Measurements from ENCODE around the gene GPRIN3. TPM values are rescaled to one million over a fixed set of nuclear protein-coding genes. Genes with fewer than 3 reads are reported as not detected.
"Not testable (repeated sequence)": the region's sequence is repeated elsewhere in the genome, so short reads cannot be mapped to it uniquely, and the experiment has no call there.

GPRIN3 gene
- total RNA-seq, 1 donor from 2014 or later: 6.2 TPM

GRCh38 chr4:89269121-89269666 lies 38.4 kb downstream of the GPRIN3 start:
- ATAC-seq (ENCODE audit: poor library complexity): no peak
- intact Hi-C loops (cut with DNase I): no loop called here
- DNase-seq: no peak

- ATAC-seq (ENCODE audit: poor library complexity): peak; percentile 25
- no peak for DNase-seq
- intact Hi-C loops (cut with DNase I): no loop called here
Measured at GRCh38 chr4:89268679-89269078, 38.9 kb downstream of the GPRIN3 start.

GRCh38 chr4:89267846-89268245 lies 39.8 kb downstream of the GPRIN3 start:
- intact Hi-C loops (cut with DNase I): no loop called here

GRCh38 chr4:89267392-89267791 lies 40.2 kb downstream of the GPRIN3 start:
- intact Hi-C loops (cut with DNase I): no loop called here
- DNase-seq: no peak
- peak; percentile 87 for ATAC-seq (ENCODE audit: poor library complexity)

More at GRCh38 chr4:89267846-89268245, 39.8 kb downstream of the GPRIN3 start:
- DNase-seq (no peak), ATAC-seq (ENCODE audit: poor library complexity) (no peak)

DNA sequence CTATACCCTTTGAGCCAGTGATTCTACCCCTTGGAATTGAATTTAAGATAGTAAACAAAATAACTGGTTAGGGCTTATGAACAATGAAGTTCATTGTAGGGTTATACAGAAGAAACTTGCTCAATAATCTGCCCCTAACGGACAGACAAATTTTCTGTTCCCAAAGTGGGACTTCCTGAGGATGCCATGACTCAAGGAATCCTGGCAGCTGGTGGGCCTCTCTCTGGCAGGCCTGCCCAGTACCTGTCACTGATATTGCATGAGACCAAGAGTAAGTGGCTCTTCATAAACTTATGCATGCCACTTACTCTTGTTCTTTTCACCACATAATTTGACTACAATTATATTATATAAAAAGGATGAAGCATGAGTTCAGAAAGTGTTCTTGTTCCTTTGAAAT lies 41.5 kb downstream of the GPRIN3 start:
- ATAC-seq (ENCODE audit: poor library complexity) (peak; percentile 60), DNase-seq (peak; percentile 44)
- intact Hi-C loops (cut with DNase I): no loop called here

DNA sequence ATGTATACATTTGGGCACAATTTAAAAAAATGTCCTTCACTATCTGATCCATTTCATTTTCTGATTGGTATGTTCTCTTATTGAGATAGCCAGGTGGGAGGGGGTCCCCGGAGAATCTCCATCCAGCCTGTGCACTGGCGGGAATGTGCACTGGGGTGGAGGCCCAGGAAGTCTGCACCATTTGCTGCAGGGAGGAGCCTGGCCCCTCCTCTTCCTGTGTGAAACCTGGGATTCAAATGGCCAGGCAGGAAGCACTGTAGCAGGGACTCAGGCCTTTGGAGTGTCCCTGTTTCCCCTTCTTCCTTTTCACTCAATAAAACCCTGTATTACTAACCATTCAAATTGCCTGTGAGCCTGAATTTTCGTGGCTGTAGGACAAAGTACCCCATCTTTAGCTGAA lies 44.3 kb downstream of the GPRIN3 start:
- DNase-seq: no peak
- no peak for ATAC-seq (ENCODE audit: poor library complexity)
- intact Hi-C loops (cut with DNase I): no loop called here

GRCh38 chr4:89259301-89260028 lies 48.1 kb downstream of the GPRIN3 start:
- ATAC-seq (ENCODE audit: poor library complexity): peak; percentile 74
- no peak for DNase-seq
- intact Hi-C loops (cut with DNase I): no loop called here

DNA sequence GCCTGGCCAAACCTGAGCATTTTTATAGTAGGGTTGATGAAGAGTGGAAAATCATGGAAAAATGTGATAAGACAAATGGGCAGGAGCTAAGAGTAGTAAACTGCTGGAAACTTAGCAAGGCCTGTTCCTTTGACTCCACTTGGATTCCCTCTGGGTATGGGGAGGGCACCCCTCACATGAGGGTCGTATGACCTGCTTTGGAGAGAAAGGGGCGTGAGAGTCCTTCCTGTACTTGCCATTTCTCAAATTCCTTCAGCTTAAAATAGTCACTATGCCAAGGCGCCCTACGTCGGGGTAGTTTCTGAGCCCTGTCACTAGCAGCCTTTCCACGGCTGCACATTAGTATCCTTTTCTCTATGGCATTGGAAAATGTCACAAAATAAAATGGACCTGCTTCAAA lies 49.1 kb downstream of the GPRIN3 start:
- DNase-seq: no peak
- intact Hi-C loops (cut with DNase I): no loop called here
- peak; percentile 34 for ATAC-seq (ENCODE audit: poor library complexity)

GRCh38 chr4:89257376-89257775 lies 50.2 kb downstream of the GPRIN3 start:
- intact Hi-C loops (cut with DNase I): no loop called here

GRCh38 chr4:89256203-89256800 lies 51.3 kb downstream of the GPRIN3 start:
- intact Hi-C loops (cut with DNase I): no loop called here
- ATAC-seq (ENCODE audit: poor library complexity) (no peak), DNase-seq (no peak)

More at GRCh38 chr4:89257376-89257775, 50.2 kb downstream of the GPRIN3 start:
- no peak for ATAC-seq (ENCODE audit: poor library complexity)
- no peak for DNase-seq

DNA sequence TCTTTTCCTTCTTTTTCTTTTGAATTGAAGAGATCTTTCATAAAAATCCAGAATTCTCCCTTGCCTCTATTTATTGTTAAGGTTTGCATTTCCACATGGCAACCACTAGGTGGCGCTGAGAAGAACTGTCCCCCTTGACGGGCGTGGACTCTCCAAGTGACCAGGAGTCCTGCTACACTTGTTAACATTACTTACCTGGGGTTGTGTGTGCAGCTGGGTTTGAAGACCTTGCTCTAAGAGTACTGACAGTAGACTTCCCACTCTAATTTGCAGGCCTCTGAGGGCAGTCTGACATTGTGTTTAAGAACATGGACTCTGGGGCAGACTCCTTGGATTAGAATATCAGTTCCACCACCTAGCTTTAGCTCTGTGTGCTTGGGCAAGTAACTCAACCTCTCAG lies 52.8 kb downstream of the GPRIN3 start:
- ATAC-seq (ENCODE audit: poor library complexity): no peak
- intact Hi-C loops (cut with DNase I): no loop called here

GRCh38 chr4:89254347-89254746 lies 53.3 kb downstream of the GPRIN3 start:
- intact Hi-C loops (cut with DNase I); ATAC-seq (ENCODE audit: poor library complexity): not testable (repeated sequence)

More for the DNA sequence above, 52.8 kb downstream of the GPRIN3 start:
- DNase-seq: no peak

GRCh38 chr4:89253935-89254334 lies 53.7 kb downstream of the GPRIN3 start:
- ATAC-seq (ENCODE audit: poor library complexity) (no peak), DNase-seq (no peak)
- intact Hi-C loops (cut with DNase I): no loop called here

More at GRCh38 chr4:89254347-89254746, 53.3 kb downstream of the GPRIN3 start:
- not testable (repeated sequence) for DNase-seq

DNA sequence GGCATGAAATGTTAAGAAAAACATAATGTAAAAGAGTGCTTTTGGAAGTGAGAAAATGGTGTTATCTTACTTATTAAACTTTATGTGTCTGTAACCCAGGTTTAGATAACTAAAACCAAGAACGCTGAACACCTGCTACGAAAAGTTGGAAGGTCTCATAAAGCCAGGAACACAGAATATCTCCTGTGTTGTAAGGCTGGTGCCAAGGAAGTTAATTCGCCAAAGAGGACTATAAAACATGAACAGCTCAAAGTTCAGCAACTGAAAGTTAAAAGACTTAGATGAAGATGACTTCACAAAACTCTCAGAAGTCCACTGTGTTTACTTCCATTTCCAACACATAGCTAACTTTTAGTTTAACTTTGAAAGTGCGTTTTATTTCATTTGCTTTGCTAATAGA lies 54.3 kb downstream of the GPRIN3 start:
- no peak for ATAC-seq (ENCODE audit: poor library complexity)
- intact Hi-C loops (cut with DNase I): no loop called here
- DNase-seq: no peak

- no peak for ATAC-seq (ENCODE audit: poor library complexity)
- intact Hi-C loops (cut with DNase I): no loop called here
- DNase-seq: no peak
Measured at GRCh38 chr4:89251396-89251795, 56.2 kb downstream of the GPRIN3 start.

GRCh38 chr4:89249716-89250361 lies 57.8 kb downstream of the GPRIN3 start:
- DNase-seq (no peak), ATAC-seq (ENCODE audit: poor library complexity) (no peak)
- intact Hi-C loops (cut with DNase I): no loop called here

- ATAC-seq (ENCODE audit: poor library complexity) (no peak), DNase-seq (no peak)
- intact Hi-C loops (cut with DNase I): no loop called here
Measured at GRCh38 chr4:89249313-89249712, 58.3 kb downstream of the GPRIN3 start.

GRCh38 chr4:89248879-89249281 lies 58.7 kb downstream of the GPRIN3 start:
- DNase-seq: no peak
- no peak for ATAC-seq (ENCODE audit: poor library complexity)
- intact Hi-C loops (cut with DNase I): no loop called here

- DNase-seq (no peak), ATAC-seq (ENCODE audit: poor library complexity) (no peak)
- intact Hi-C loops (cut with DNase I): no loop called here
Measured at GRCh38 chr4:89247951-89248350, 59.6 kb downstream of the GPRIN3 start.

DNA sequence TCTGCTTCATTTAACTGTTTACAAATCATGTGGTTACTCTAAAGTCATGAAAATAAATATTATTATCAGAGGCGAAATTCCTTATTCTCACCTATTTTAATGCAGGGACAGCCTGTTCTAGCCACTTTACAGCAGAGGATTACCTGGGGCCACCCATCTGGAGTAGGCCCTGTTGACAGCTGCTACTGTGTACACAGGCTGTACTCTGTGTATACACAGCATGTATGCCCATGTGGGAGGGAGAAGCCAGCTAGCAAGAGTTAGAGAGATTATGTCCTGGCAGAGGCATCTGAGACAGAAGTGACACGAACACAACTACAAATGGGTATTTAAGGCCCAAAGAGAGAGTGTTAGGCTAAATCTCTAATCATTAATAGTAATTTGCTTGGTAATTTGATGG lies 62.1 kb downstream of the GPRIN3 start:
- no peak for DNase-seq
- peak; percentile 58 for ATAC-seq (ENCODE audit: poor library complexity)
- intact Hi-C loops (cut with DNase I): no loop called here

Data from Right ventricle myocardium superior (tissue), 1 donor.